ENCODE data around the gene BPTF.

- TF ChIP-seq EZH2 (IDR thresholded peaks at IDR 0.05; ENCODE audit: insufficient read depth, poor library complexity, severe bottlenecking) (no peak), EZH2phosphoT487 (IDR thresholded peaks at IDR 0.05; ENCODE audit: insufficient read depth, low read depth) (no peak)
Observed at GRCh38 chr17:68006797-68007196, 181.5 kb downstream of the BPTF start.

Data from GM23248 (cell line).